ENCODE results near the gene LRP8. TPM values are rescaled to one million over a fixed set of nuclear protein-coding genes. Genes with fewer than 3 reads are reported as not detected.

The LRP8 gene
- total and polyA plus RNA-seq, 2 of the 4 experiments (the other 2 are of a cell fraction), result 12.0 to 12.1 TPM

DNA sequence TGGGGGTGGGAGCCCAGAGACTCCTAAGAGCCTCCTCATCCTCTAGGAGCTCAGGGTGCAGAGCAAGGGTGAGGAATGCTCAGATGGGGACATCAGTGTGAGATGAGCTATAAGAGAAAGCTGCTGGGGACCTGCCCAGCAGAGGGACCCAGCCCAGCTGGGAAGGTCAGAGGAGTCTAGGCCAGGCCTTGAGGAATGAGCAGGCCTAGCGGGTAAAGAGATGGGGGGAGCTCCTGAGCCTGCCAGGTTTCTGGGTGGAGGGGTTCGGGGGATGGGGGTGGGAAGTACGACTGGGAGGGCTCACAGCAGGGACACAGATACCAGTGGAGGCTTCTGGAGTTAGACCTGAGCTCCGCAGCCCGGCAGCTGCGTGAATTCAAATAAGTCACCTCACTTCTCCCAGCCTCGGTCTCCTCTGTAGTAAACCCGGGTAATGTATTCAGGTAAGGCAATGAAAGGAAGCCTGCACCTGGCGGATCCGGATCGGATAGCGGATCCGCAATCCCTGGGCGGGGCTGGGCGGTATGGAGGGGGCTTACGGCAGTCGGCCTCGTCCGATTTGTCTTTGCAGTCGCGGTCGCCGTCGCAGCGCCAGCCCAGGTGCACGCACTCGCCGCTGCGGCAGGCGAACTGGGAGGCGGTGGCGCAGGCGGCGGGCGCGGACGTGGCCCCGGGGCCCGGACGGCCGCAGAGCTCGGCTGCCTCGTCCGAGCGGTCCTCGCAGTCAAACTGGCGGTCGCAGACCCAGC lies 51.5 kb downstream of the LRP8 start:
- no peak overlapping the region for H3K9ac ChIP-seq (ENCODE audit: low read depth, low read length)
- in situ Hi-C loops (cut with MboI; ENCODE audit: low sequenced_read_pairs), result loop anchor here (5.0 kb wide), 2 partner anchors 116 to 196 kb away; no protein-coding TSS in a partner anchor
- H3K23ac ChIP-seq (ENCODE audit: low read depth, low read length), result no peak overlapping the region
- POLR2A ChIA-PET (ENCODE audit: unreplicated experiment), result no interaction called here
- H3K79me1 ChIP-seq (ENCODE audit: low read depth in 1 of 2, low read length in 2 of 2), result no peaks in the 10 kb centered on the region
- no peak overlapping the region for H3K4ac ChIP-seq (ENCODE audit: low read depth, low read length)
- no peaks in the 10 kb centered on the region for H3K9me1 ChIP-seq (ENCODE audit: insufficient read depth, low read length)
- H3K14ac ChIP-seq (replicated peaks; ENCODE audit: low read depth, low read length), result no peak overlapping the region
- no peaks in the 10 kb centered on the region for H4K20me1 ChIP-seq (ENCODE audit: insufficient read depth, low read length)
- H3K56ac ChIP-seq (ENCODE audit: extremely low read depth, insufficient read depth, low read length), result no peak overlapping the region
- intact Hi-C loops (cut with micrococcal nuclease), result no loop called here
- H3K27ac ChIP-seq (ENCODE audit: insufficient read depth, low read length), result no peak overlapping the region
- H2AFZ ChIP-seq (replicated peaks; ENCODE audit: low read length, poor library complexity), result no peak overlapping the region
- WGBS, 2 experiments (ENCODE audit: extremely low coverage in 2 of 2, insufficient read length in 1 of 2), result 87% methylated on average over 25 of the region's 48 CpGs; no CpG with 5 or more reads in 1 of the 2 experiments
- H4K8ac ChIP-seq (ENCODE audit: low read depth in 2 of 2, low read length in 2 of 2), result no peak overlapping the region
- no peaks in the 10 kb centered on the region for H3K36me3 ChIP-seq (ENCODE audit: control insufficient read depth, insufficient read depth, low read length)
- no peaks in the 10 kb centered on the region for H3K4me1 ChIP-seq (ENCODE audit: control insufficient read depth, insufficient read depth, low read length)
- CTCF ChIA-PET, result interaction anchor here (2.3 kb wide), 1 partner anchor 117 kb away, joined by 6 read pairs; no protein-coding TSS in a partner anchor
- H2AK5ac ChIP-seq (ENCODE audit: low read depth, low read length), result no peak overlapping the region
- TF ChIP-seq MXI1 (IDR thresholded peaks at IDR 0.05; ENCODE audit: borderline replicate concordance, low read depth, low read length) (no peak), BHLHE40 (IDR thresholded peaks at IDR 0.05; ENCODE audit: low read depth, low read length) (no peak), MAFK (IDR thresholded peaks at IDR 0.05; ENCODE audit: low read depth, low read length) (no peak), RCOR1 (IDR thresholded peaks at IDR 0.05; ENCODE audit: insufficient replicate concordance, low read length) (no peak), MAZ (IDR thresholded peaks at IDR 0.05; ENCODE audit: borderline replicate concordance, low read depth, low read length) (no peak), CEBPB (IDR thresholded peaks at IDR 0.05; ENCODE audit: low read depth, low read length) (no peak), POLR2A (IDR thresholded peaks at IDR 0.05; ENCODE audit: low read depth, low read length) (no peak), NFE2L2 (IDR thresholded peaks at IDR 0.05; ENCODE audit: low read depth, low read length) (no peak), RAD21 (IDR thresholded peaks at IDR 0.05; ENCODE audit: low read length) (no peak)
- TF ChIP-seq, protein P1, sequence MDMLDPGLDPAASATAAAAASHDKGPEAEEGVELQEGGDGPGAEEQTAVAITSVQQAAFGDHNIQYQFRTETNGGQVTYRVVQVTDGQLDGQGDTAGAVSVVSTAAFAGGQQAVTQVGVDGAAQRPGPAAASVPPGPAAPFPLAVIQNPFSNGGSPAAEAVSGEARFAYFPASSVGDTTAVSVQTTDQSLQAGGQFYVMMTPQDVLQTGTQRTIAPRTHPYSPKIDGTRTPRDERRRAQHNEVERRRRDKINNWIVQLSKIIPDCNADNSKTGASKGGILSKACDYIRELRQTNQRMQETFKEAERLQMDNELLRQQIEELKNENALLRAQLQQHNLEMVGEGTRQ (IDR thresholded peaks at IDR 0.05; ENCODE audit: low read depth, low read length), result no peak
- TF ChIP-seq, protein P2, sequence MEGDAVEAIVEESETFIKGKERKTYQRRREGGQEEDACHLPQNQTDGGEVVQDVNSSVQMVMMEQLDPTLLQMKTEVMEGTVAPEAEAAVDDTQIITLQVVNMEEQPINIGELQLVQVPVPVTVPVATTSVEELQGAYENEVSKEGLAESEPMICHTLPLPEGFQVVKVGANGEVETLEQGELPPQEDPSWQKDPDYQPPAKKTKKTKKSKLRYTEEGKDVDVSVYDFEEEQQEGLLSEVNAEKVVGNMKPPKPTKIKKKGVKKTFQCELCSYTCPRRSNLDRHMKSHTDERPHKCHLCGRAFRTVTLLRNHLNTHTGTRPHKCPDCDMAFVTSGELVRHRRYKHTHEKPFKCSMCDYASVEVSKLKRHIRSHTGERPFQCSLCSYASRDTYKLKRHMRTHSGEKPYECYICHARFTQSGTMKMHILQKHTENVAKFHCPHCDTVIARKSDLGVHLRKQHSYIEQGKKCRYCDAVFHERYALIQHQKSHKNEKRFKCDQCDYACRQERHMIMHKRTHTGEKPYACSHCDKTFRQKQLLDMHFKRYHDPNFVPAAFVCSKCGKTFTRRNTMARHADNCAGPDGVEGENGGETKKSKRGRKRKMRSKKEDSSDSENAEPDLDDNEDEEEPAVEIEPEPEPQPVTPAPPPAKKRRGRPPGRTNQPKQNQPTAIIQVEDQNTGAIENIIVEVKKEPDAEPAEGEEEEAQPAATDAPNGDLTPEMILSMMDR (conservative IDR thresholded peaks at IDR 0.05; ENCODE audit: low read depth, low read length), result no peak
- H4K5ac ChIP-seq (ENCODE audit: low read depth, low read length), result no peak overlapping the region
- no peak for DNase-seq
- BruUV-seq (replicated peaks), result no TSS peak
- H3K4me3 ChIP-seq (ENCODE audit: insufficient read depth, low read depth, low read length), result no peak overlapping the region
- no peak overlapping the region for H3K18ac ChIP-seq (ENCODE audit: low read depth, low read length)
- no peak for ATAC-seq (ENCODE audit: low read depth)
- H3K4me2 ChIP-seq (ENCODE audit: low read depth, low read length), result no peak overlapping the region
- H4K91ac ChIP-seq (ENCODE audit: insufficient read depth, low read depth, low read length), result no peak overlapping the region
- H2AK9ac ChIP-seq (replicated peaks; ENCODE audit: low read depth, low read length, poor library complexity), result no peak overlapping the region
- H2BK15ac ChIP-seq (ENCODE audit: low read depth, low read length), result no peak overlapping the region
- H2BK20ac ChIP-seq (ENCODE audit: low read depth, low read length), result no peak overlapping the region
- H2BK5ac ChIP-seq (ENCODE audit: low read depth, low read length, poor library complexity, severe bottlenecking), result no peak overlapping the region
- H3K27me3 ChIP-seq (ENCODE audit: control insufficient read depth, insufficient read depth, low read length), result no peaks in the 10 kb centered on the region
- dilution Hi-C loops (cut with HindIII; ENCODE audit: low sequenced_read_pairs, unreplicated experiment), result no loop called here
- H2BK120ac ChIP-seq (ENCODE audit: low read depth, low read length), result no peak overlapping the region
- H3K9me3 ChIP-seq (ENCODE audit: control insufficient read depth, insufficient read depth, low read length), result no peaks in the 10 kb centered on the region

Data from IMR-90 (cell line).